Parathyroid adenoma (tissue), 2 donors: ENCODE results near the gene SETX.

Source experiments
- H2AFZ ChIP-seq: fragments of 300-600 bp; sonication (generic); one replicate; pipeline ENCODE4 v1.7.0; 2017; ENCODE audit warnings: antibody characterized with exemption, mild to moderate bottlenecking
- H3K27ac ChIP-seq: fragments of 300-600 bp; sonication (generic); one replicate; pipeline ENCODE4 v1.7.0; 2017
- H3K27me3 ChIP-seq: fragments of 300-600 bp; sonication (generic); one replicate; pipeline ENCODE4 v1.7.0; 2017; ENCODE audit warnings: low read length; ENCODE audit not compliant: control insufficient read depth, insufficient read depth
- H3K36me3 ChIP-seq: fragments of 300-600 bp; sonication (generic); one replicate; pipeline ENCODE4 v1.7.0; 2017; ENCODE audit warnings: low read length; ENCODE audit not compliant: control insufficient read depth, insufficient read depth
- H3K4me1 ChIP-seq: fragments of 300-600 bp; sonication (generic); one replicate; pipeline ENCODE4 v1.7.0; 2017; ENCODE audit warnings: control low read depth
- H3K4me2 ChIP-seq: fragments of 300-600 bp; sonication (generic); one replicate; pipeline ENCODE4 v1.7.0; 2017; ENCODE audit warnings: low read length
- H3K4me3 ChIP-seq: fragments of 300-600 bp; sonication (generic); one replicate; pipeline ENCODE4 v1.7.0; 2017; ENCODE audit warnings: low read depth, low read length
- H3K79me2 ChIP-seq: fragments of 300-600 bp; sonication (generic); one replicate; pipeline ENCODE4 v1.7.0; 2017; ENCODE audit warnings: control low read depth
- H3K9ac ChIP-seq: fragments of 300-600 bp; sonication (generic); one replicate; pipeline ENCODE4 v1.7.0; 2017; ENCODE audit warnings: mild to moderate bottlenecking
- H3K9me3 ChIP-seq: fragments of 300-600 bp; sonication (generic); one replicate; pipeline ENCODE4 v1.7.0; 2017; ENCODE audit warnings: low read length; ENCODE audit not compliant: control insufficient read depth
- CTCF ChIP-seq: fragments of 300-600 bp; sonication (generic); IDR thresholded peaks from one replicate; pipeline ENCODE4 v1.7.0; 2017; ENCODE audit warnings: antibody characterized with exemption, mild to moderate bottlenecking
- donor health status: primary hyperparathyroidism.

The SETX gene

DNA sequence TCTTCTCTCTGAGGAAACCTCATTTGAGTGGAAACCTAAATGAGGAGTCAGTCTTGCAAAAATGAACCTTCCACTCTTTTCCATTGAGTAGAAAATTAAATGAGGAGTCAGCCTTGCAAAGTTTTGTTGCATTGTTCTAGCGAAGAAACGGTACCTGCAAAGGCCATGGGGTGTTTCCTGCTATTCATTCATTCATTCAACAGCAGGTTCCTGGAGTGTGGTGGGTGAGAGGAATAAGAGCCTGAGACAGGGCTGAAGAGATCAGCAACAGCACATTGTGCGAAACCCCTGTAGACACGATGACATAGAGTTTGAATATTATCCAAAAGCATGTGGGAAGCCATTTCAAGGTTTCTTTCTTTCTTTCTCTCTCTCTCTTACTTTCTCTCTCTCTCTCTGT, 14.6 kb upstream of the SETX start:
- H3K9ac ChIP-seq: no peak overlapping the region
- no peaks in the 10 kb centered on the region for H3K36me3 ChIP-seq
- no peak overlapping the region for H3K4me3 ChIP-seq
- TF ChIP-seq CTCF: no peak
- no peak overlapping the region for H2AFZ ChIP-seq
- H3K27me3 ChIP-seq: no peaks in the 10 kb centered on the region
- H3K79me2 ChIP-seq: no peaks in the 10 kb centered on the region
- H3K4me1 ChIP-seq: no peaks in the 10 kb centered on the region
- no peaks in the 10 kb centered on the region for H3K9me3 ChIP-seq
- H3K4me2 ChIP-seq: no peak overlapping the region
- no peak overlapping the region for H3K27ac ChIP-seq

DNA sequence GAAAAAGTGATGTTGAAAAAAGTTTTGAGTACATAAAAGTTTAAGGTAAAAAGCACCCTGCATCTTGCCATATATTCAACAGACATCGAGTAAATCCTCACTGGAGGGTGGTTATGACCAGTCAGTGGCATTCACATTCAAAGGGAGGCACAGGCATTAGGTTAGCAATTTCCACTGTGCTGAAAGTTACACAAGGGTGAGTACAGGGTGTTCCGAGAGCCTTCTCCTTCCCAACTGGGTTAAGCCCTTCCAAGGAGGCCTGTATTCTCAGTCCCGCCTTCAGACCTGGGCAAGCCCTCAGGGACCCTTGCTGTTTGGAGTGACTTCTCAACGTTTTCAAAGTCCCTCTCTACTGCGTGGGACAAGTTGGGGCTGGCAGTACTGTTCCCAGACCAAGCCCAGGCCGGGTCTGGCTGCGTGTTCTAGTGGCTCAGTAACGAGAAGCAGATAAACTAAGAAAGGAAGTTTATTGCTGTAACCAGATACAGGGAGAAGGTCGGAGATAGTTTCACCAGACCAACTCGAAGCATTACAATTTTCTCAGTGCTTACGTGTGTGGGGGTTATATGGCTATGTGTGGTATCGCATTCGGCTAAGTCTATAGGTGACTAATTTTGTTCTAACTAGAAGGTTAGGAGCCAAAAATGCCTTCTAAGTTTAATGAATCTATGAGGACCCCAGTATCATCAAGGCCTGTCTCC, 13.0 kb upstream of the SETX start:
- Histone ChIP-seq H3K79me2 (no peaks in the 10 kb centered on the region), H3K4me2 (no peak overlapping the region), H3K4me3 (no peak overlapping the region), H3K27me3 (no peaks in the 10 kb centered on the region), H3K36me3 (no peaks in the 10 kb centered on the region), H3K9ac (no peak overlapping the region), H3K4me1 (no peaks in the 10 kb centered on the region), H2AFZ (peak overlapping the region; percentile 50), H3K9me3 (no peaks in the 10 kb centered on the region), H3K27ac (no peak overlapping the region)
- TF ChIP-seq CTCF: no peak

DNA sequence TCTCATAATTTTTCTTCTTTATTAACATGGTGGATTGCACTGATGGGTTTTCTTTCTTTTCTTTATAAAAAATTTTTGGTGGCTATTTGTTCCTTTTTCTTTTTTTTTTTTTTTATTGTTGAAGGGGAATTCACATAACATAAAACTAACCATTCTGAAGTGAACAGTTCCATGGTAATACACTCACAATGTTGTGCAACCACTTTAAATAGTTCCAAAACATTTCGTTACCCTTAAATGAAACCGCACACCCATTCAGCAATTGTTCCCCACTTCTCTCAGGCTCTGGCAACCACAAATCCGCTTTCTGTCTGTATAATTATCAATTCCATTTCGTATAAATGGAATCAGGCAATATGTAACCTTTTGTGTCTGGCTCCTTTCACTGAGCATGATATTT, 11.7 kb upstream of the SETX start:
- Histone ChIP-seq H3K36me3 (no peaks in the 10 kb centered on the region), H3K4me2 (no peak overlapping the region), H3K27me3 (no peaks in the 10 kb centered on the region), H3K4me3 (no peak overlapping the region), H3K4me1 (no peaks in the 10 kb centered on the region), H3K9ac (no peak overlapping the region), H2AFZ (no peak overlapping the region), H3K79me2 (no peaks in the 10 kb centered on the region), H3K9me3 (no peaks in the 10 kb centered on the region), H3K27ac (no peak overlapping the region)
- no peak for TF ChIP-seq CTCF

- no peak for TF ChIP-seq CTCF
- H3K4me3 ChIP-seq: no peak overlapping the region
- H3K9me3 ChIP-seq: no peaks in the 10 kb centered on the region
- H3K9ac ChIP-seq: no peak overlapping the region
- H2AFZ ChIP-seq: no peak overlapping the region
- H3K36me3 ChIP-seq: no peaks in the 10 kb centered on the region
- no peaks in the 10 kb centered on the region for H3K79me2 ChIP-seq
- no peaks in the 10 kb centered on the region for H3K27me3 ChIP-seq
- no peaks in the 10 kb centered on the region for H3K4me1 ChIP-seq
- H3K4me2 ChIP-seq: no peak overlapping the region
- H3K27ac ChIP-seq: no peak overlapping the region
Observed at GRCh38 chr9:132365986-132366385, 11.2 kb upstream of the SETX start.

DNA sequence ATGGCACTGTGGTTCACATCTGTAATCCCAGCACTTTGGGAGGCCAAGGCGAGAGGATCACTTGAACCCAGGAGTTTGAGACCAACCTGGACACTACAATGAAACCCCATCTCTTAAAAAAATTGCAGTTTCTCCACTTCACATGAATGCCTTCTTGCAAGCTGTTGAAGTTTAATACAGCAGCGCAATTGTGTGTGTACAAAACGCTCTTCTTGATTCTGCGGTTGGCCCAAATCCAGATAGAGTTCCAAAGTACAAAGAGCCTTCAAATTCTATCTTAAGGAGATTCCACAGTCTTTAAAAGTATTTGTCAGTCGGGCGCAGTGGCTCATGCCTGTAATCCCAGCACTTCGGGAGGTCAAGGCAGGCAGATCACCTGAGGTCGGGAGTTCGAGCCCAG, 9.3 kb upstream of the SETX start:
- H3K9me3 ChIP-seq: no peaks in the 10 kb centered on the region
- TF ChIP-seq CTCF: no peak
- no peak overlapping the region for H2AFZ ChIP-seq
- H3K36me3 ChIP-seq: no peaks in the 10 kb centered on the region
- no peaks in the 10 kb centered on the region for H3K27me3 ChIP-seq
- no peak overlapping the region for H3K4me3 ChIP-seq
- H3K9ac ChIP-seq: no peak overlapping the region
- no peaks in the 10 kb centered on the region for H3K4me1 ChIP-seq
- H3K79me2 ChIP-seq: no peaks in the 10 kb centered on the region
- no peak overlapping the region for H3K27ac ChIP-seq
- no peak overlapping the region for H3K4me2 ChIP-seq
